Measurements from ENCODE around the gene OR10R2. TPM values are rescaled to one million over a fixed set of nuclear protein-coding genes. Genes with fewer than 3 reads are reported as not detected.

The OR10R2 gene
- total RNA-seq, 1 experiment from 2014 or later = not detected

DNA sequence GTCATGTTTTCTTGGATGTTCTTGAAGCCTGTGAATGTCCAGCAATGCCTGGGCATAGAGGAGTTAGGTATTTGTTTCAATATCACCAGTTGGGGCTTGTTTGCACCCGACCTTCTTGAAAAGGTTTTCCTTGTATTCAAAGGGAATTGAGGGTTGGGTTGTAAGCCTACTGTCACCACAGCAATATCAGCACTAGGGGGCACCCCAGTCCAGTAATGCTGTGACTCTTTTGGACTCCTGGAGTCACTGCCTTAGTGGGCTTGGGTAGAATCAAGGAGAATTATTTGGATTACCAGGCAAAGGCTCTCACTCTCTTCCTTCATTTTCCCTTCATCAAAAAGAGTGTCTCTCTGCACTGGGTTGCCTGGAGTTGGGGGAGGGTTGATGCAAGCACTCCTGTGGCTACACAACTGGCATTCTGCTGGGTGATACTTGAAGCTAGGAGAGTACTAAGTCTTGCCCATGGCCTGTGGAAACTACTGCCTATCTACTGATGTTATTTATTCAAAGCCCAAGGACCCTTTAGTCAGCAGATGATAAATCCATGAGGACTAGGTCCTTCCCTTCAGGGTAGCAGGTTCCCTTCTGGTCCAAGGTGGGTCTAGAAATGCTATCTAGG, 34.5 kb downstream of the OR10R2 start:
- H3K4me3 ChIP-seq (ENCODE audit: insufficient read depth, low read depth, low read length) = no peak overlapping the region
- DNase-seq = peak; percentile 15
- no peaks in the 10 kb centered on the region for H3K36me3 ChIP-seq (replicated peaks; ENCODE audit: control insufficient read depth, insufficient read depth, low read length)
- H3K27me3 ChIP-seq (ENCODE audit: control insufficient read depth, insufficient read depth, low read length) = no peaks in the 10 kb centered on the region

DNA sequence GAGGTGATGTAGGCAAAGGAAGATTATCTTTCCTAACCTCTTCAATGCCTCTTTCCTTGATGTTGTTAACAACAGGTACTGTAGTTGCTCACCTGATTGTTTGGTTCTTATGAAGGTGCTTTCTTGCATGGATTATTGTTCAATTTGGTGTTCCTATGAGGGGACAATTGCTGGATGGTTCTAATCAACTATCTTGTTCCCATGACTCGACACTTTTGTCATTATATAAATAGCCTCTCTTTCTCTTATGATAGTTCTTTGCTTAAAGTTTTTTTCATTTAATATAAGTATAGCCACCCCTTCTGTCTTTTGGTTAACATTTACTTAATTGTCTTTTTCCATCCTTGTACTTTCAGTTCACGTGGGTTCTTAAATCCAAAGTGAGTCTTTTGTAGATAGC, 35.5 kb downstream of the OR10R2 start:
- H3K4me3 ChIP-seq (ENCODE audit: insufficient read depth, low read depth, low read length) = no peak overlapping the region
- no peak for DNase-seq
- no peaks in the 10 kb centered on the region for H3K36me3 ChIP-seq (replicated peaks; ENCODE audit: control insufficient read depth, insufficient read depth, low read length)
- no peaks in the 10 kb centered on the region for H3K27me3 ChIP-seq (ENCODE audit: control insufficient read depth, insufficient read depth, low read length)

GRCh38 chr1:158509471-158510156, 37.6 kb downstream of the OR10R2 start:
- Histone ChIP-seq H3K4me3 (ENCODE audit: insufficient read depth, low read depth, low read length) (no peak overlapping the region), H3K27me3 (ENCODE audit: control insufficient read depth, insufficient read depth, low read length) (no peaks in the 10 kb centered on the region), H3K36me3 (replicated peaks; ENCODE audit: control insufficient read depth, insufficient read depth, low read length) (no peaks in the 10 kb centered on the region)
- no peak for DNase-seq

DNA sequence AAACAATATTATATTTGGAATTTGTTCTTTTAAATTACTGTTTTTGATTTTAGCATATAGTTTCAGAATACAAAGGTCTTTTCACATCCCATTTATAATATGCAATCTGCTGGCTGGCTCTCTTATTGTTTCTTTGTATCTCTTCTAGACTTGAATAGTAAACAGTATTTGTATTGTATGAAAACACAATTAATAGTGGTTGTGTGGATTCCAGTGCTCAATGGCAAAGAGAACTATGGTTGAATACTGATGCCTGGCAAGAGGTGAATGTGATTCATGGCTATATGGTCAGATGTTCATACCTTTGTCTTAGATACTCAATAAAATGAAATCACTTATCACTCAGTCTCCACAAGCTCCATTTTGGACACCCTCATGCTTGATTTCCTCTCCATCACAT, 44.9 kb downstream of the OR10R2 start:
- H3K36me3 ChIP-seq (replicated peaks; ENCODE audit: control insufficient read depth, insufficient read depth, low read length) = no peaks in the 10 kb centered on the region
- no peak for DNase-seq
- H3K4me3 ChIP-seq (ENCODE audit: insufficient read depth, low read depth, low read length) = no peak overlapping the region
- H3K27me3 ChIP-seq (ENCODE audit: control insufficient read depth, insufficient read depth, low read length) = no peaks in the 10 kb centered on the region

GRCh38 chr1:158520021-158520420, 48.0 kb downstream of the OR10R2 start:
- no peak for DNase-seq
- Histone ChIP-seq H3K4me3 (ENCODE audit: insufficient read depth, low read depth, low read length) (no peak overlapping the region), H3K27me3 (ENCODE audit: control insufficient read depth, insufficient read depth, low read length) (no peaks in the 10 kb centered on the region), H3K36me3 (replicated peaks; ENCODE audit: control insufficient read depth, insufficient read depth, low read length) (no peaks in the 10 kb centered on the region)

GRCh38 chr1:158520955-158521665, 49.1 kb downstream of the OR10R2 start:
- Histone ChIP-seq H3K4me3 (ENCODE audit: insufficient read depth, low read depth, low read length) (no peak overlapping the region), H3K27me3 (ENCODE audit: control insufficient read depth, insufficient read depth, low read length) (no peaks in the 10 kb centered on the region), H3K36me3 (replicated peaks; ENCODE audit: control insufficient read depth, insufficient read depth, low read length) (no peaks in the 10 kb centered on the region)
- no peak for DNase-seq

- H3K27me3 ChIP-seq (ENCODE audit: control insufficient read depth, insufficient read depth, low read length) = no peaks in the 10 kb centered on the region
- H3K36me3 ChIP-seq (replicated peaks; ENCODE audit: control insufficient read depth, insufficient read depth, low read length) = no peaks in the 10 kb centered on the region
- no peak overlapping the region for H3K4me3 ChIP-seq (ENCODE audit: insufficient read depth, low read depth, low read length)
- no peak for DNase-seq
Measured at GRCh38 chr1:158521666-158522058, 49.6 kb downstream of the OR10R2 start.

- DNase-seq = peak; percentile 2
- no peak overlapping the region for H3K4me3 ChIP-seq (ENCODE audit: insufficient read depth, low read depth, low read length)
- no peaks in the 10 kb centered on the region for H3K36me3 ChIP-seq (replicated peaks; ENCODE audit: control insufficient read depth, insufficient read depth, low read length)
- no peaks in the 10 kb centered on the region for H3K27me3 ChIP-seq (ENCODE audit: control insufficient read depth, insufficient read depth, low read length)
Measured at GRCh38 chr1:158527190-158527815, 55.3 kb downstream of the OR10R2 start.

Other genes starting within 250 kb of the OR10R2 start
- gene CD1A, start 217.8 kb upstream of the OR10R2 start, total RNA-seq (2014; rRNA removed; shearing (Covaris generic)) = not detected in 2 replicates
- gene CD1C, start 182.3 kb upstream of the OR10R2 start, total RNA-seq (2014; rRNA removed; shearing (Covaris generic)) = not detected in 2 replicates
- gene CD1B, start 140.7 kb upstream of the OR10R2 start, total RNA-seq (2014; rRNA removed; shearing (Covaris generic)) = not detected in 2 replicates
- not detected in 2 replicates for gene CD1E, start 118.3 kb upstream of the OR10R2 start, total RNA-seq (2014; rRNA removed; shearing (Covaris generic))
- not detected in 2 replicates for gene OR10T2, start 72.8 kb upstream of the OR10R2 start, total RNA-seq (2014; rRNA removed; shearing (Covaris generic))
- gene OR10K2, start 46.0 kb upstream of the OR10R2 start, total RNA-seq (2014; rRNA removed; shearing (Covaris generic)) = not detected in 2 replicates
- not detected in 2 replicates for gene OR10K1, start 10.4 kb upstream of the OR10R2 start, total RNA-seq (2014; rRNA removed; shearing (Covaris generic))
- gene OR6Y1, start 82.2 kb downstream of the OR10R2 start, total RNA-seq (2014; rRNA removed; shearing (Covaris generic)) = not detected in 2 replicates
- not detected in 2 replicates for gene OR6P1, start 98.4 kb downstream of the OR10R2 start, total RNA-seq (2014; rRNA removed; shearing (Covaris generic))
- not detected in 2 replicates for gene OR10X1, start 107.7 kb downstream of the OR10R2 start, total RNA-seq (2014; rRNA removed; shearing (Covaris generic))
- gene OR10Z1, start 133.0 kb downstream of the OR10R2 start, total RNA-seq (2014; rRNA removed; shearing (Covaris generic)) = not detected in 2 replicates
- gene SPTA1, start 214.5 kb downstream of the OR10R2 start, total RNA-seq (2014; rRNA removed; shearing (Covaris generic)) = not detected in 2 replicates
- not detected in 2 replicates for gene OR6K2, start 228.4 kb downstream of the OR10R2 start, total RNA-seq (2014; rRNA removed; shearing (Covaris generic))
- gene OR6K3, start 248.5 kb downstream of the OR10R2 start, total RNA-seq (2014; rRNA removed; shearing (Covaris generic)) = not detected in 2 replicates